SK-N-SH treated with all-trans-retinoic acid at 6 μM for 48 hours (cell line): Measurements from ENCODE around the gene FGF2.

Experiments
- ATAC-seq: fragments of 200-7000 bp; cut with Tn5 transposase; 3 replicates; pipeline ENCODE4 v1.9.1; 2020; ENCODE audit warnings: mild to moderate bottlenecking, moderate library complexity
- ARNTL ChIP-seq: fragments of 450-650 bp; formaldehyde crosslinking; IDR thresholded peaks from 2 replicates; pipeline ENCODE4 v1.5.0; 2020; ENCODE audit warnings: low read depth, mild to moderate bottlenecking, moderate library complexity, borderline replicate concordance
- BACH2 ChIP-seq: fragments of 250-450 bp; sonication (Bioruptor Pico); IDR thresholded peaks from 2 replicates; pipeline ENCODE4 v1.9.0; 2021; ENCODE audit warnings: mild to moderate bottlenecking, borderline replicate concordance
- CSDC2 ChIP-seq: fragments of 250-450 bp; sonication (Bioruptor Pico); IDR thresholded peaks from 2 replicates; pipeline ENCODE4 v1.5.0; 2020; ENCODE audit warnings: mild to moderate bottlenecking, moderate library complexity
- CSRNP3 ChIP-seq: fragments of 250-450 bp; sonication (Bioruptor Pico); IDR thresholded peaks from 2 replicates; pipeline ENCODE4 v1.5.1; 2021; ENCODE audit warnings: mild to moderate bottlenecking, moderate library complexity
- GLIS3 ChIP-seq: fragments of 250-450 bp; sonication (Bioruptor Pico); IDR thresholded peaks from 2 replicates; pipeline ENCODE4 v1.5.0; 2020; ENCODE audit warnings: mild to moderate bottlenecking, moderate library complexity
- ISL1 ChIP-seq: fragments of 250-450 bp; sonication (Bioruptor Pico); IDR thresholded peaks from 2 replicates; pipeline ENCODE4 v2.1.2; 2022; ENCODE audit warnings: mild to moderate bottlenecking, moderate library complexity
- PATZ1 ChIP-seq: fragments of 250-450 bp; sonication (Bioruptor Pico); IDR thresholded peaks from 2 replicates; pipeline ENCODE4 v1.8.0; 2020; ENCODE audit warnings: mild to moderate bottlenecking, moderate library complexity, borderline replicate concordance
- POU6F1 ChIP-seq: fragments of 250-450 bp; sonication (Bioruptor Pico); IDR thresholded peaks from 2 replicates; pipeline ENCODE4 v1.8.0; 2021; ENCODE audit warnings: low read depth, mild to moderate bottlenecking, moderate library complexity, borderline replicate concordance
- PPARA ChIP-seq: fragments of 250-450 bp; sonication (Bioruptor Pico); IDR thresholded peaks from 2 replicates; pipeline ENCODE4 v1.5.0; 2020; ENCODE audit warnings: mild to moderate bottlenecking, borderline replicate concordance
- RARB ChIP-seq: fragments of 250-450 bp; sonication (Bioruptor Pico); IDR thresholded peaks from 2 replicates; pipeline ENCODE4 v1.8.0; 2021; ENCODE audit warnings: mild to moderate bottlenecking, moderate library complexity
- SNAI2 ChIP-seq: fragments of 250-450 bp; sonication (Bioruptor Pico); IDR thresholded peaks from 2 replicates; pipeline ENCODE4 v1.5.0; 2020; ENCODE audit warnings: mild to moderate bottlenecking, moderate library complexity
- TCF4 ChIP-seq: fragments of 250-450 bp; sonication (Bioruptor Pico); IDR thresholded peaks from 2 replicates; pipeline ENCODE4 v1.8.0; 2021; ENCODE audit warnings: mild to moderate bottlenecking, moderate library complexity, borderline replicate concordance
- TSHZ2 ChIP-seq: fragments of 250-450 bp; sonication (Bioruptor Pico); IDR thresholded peaks from 2 replicates; pipeline ENCODE4 v1.5.0; 2020; ENCODE audit warnings: mild to moderate bottlenecking, moderate library complexity
- ZC3H10 ChIP-seq: fragments of 250-450 bp; sonication (Bioruptor Pico); IDR thresholded peaks from 2 replicates; pipeline ENCODE4 v1.5.1; 2021; ENCODE audit warnings: mild to moderate bottlenecking, moderate library complexity
- ZFP3 ChIP-seq: fragments of 250-450 bp; sonication (Bioruptor Pico); IDR thresholded peaks from 2 replicates; pipeline ENCODE4 v1.5.0; 2020; ENCODE audit warnings: mild to moderate bottlenecking, moderate library complexity
- ZFP30 ChIP-seq: fragments of 450-650 bp; formaldehyde crosslinking; IDR thresholded peaks from 2 replicates; pipeline ENCODE4 v1.5.0; 2022; ENCODE audit warnings: mild to moderate bottlenecking, moderate library complexity
- ZNF565 ChIP-seq: fragments of 450-650 bp; formaldehyde crosslinking; conservative IDR thresholded peaks from 2 replicates; pipeline ENCODE4 v1.5.0; 2020; ENCODE audit warnings: low read depth, mild to moderate bottlenecking, moderate library complexity
- ZNF70 ChIP-seq: fragments of 450-650 bp; formaldehyde crosslinking; IDR thresholded peaks from 2 replicates; pipeline ENCODE4 v1.5.0; 2020; ENCODE audit warnings: mild to moderate bottlenecking, moderate library complexity
- ZNF8 ChIP-seq: fragments of 450-650 bp; formaldehyde crosslinking; IDR thresholded peaks from 2 replicates; pipeline ENCODE4 v1.5.0; 2020; ENCODE audit warnings: mild to moderate bottlenecking, moderate library complexity

FGF2 gene

GRCh38 chr4:122854447-122855352, 28.1 kb downstream of the FGF2 start (continued):
- no peak for TF ChIP-seq TSHZ2 (CRISPR knock-in tag)

GRCh38 chr4:122855353-122855890, 28.8 kb downstream of the FGF2 start:
- ATAC-seq = no peak
- TF ChIP-seq ZNF70 = no peak
- no peak for TF ChIP-seq ISL1 (CRISPR knock-in tag)

GRCh38 chr4:122857160-122857559, 30.5 kb downstream of the FGF2 start:
- ATAC-seq = no peak; the same call in 2 of the 3 replicates
- TF ChIP-seq ARNTL (CRISPR knock-in tag) (no peak), ZFP3 (CRISPR knock-in tag) (no peak), GLIS3 (no peak), ZNF70 (no peak), PATZ1 (no peak), ISL1 (CRISPR knock-in tag) (no peak), CSDC2 (no peak), RARB (CRISPR knock-in tag) (no peak), ZFP30 (no peak), CSRNP3 (no peak), ZC3H10 (no peak), TSHZ2 (CRISPR knock-in tag) (no peak), ZNF565 (CRISPR knock-in tag) (no peak), POU6F1 (CRISPR knock-in tag) (no peak), TCF4 (CRISPR knock-in tag) (no peak), SNAI2 (CRISPR knock-in tag) (no peak), BACH2 (CRISPR knock-in tag) (no peak), PPARA (CRISPR knock-in tag) (no peak), ZNF8 (no peak)
